Nephron progenitor cell (in vitro differentiated cells): ENCODE data around the gene PTPN5.

Source experiments
- DNase-seq: peaks from one replicate; pipeline ENCODE4 v3.0.0; 2021
- H3K27ac Mint-ChIP-seq: 2 replicates; pipeline ENCODE4 v1.8.0; 2021; ENCODE audit warnings: mild to moderate bottlenecking, moderate library complexity, mixed read lengths
- H3K27me3 Mint-ChIP-seq: 2 replicates; pipeline ENCODE4 v1.8.0; 2021; ENCODE audit warnings: mild to moderate bottlenecking, low read depth, mixed read lengths; ENCODE audit not compliant: poor library complexity
- H3K36me3 Mint-ChIP-seq: 2 replicates; pipeline ENCODE4 v1.8.0; 2021; ENCODE audit warnings: low read depth, mixed read lengths
- H3K4me1 Mint-ChIP-seq: 2 replicates; pipeline ENCODE4 v1.8.0; 2021; ENCODE audit warnings: mixed read lengths
- H3K4me3 Mint-ChIP-seq: 2 replicates; pipeline ENCODE4 v1.8.0; 2021; ENCODE audit warnings: mild to moderate bottlenecking, moderate library complexity, mixed read lengths
- H3K9me3 Mint-ChIP-seq: 2 replicates; pipeline ENCODE4 v1.8.0; 2021; ENCODE audit warnings: mild to moderate bottlenecking, moderate library complexity, mixed read lengths
- TF ChIP-seq, protein P1 (sequence below): fragments of 200-600 bp; sonication (generic); IDR thresholded peaks from 2 replicates; pipeline ENCODE4 v1.5.0; 2021; ENCODE audit warnings: antibody characterized with exemption

The PTPN5 gene

DNA sequence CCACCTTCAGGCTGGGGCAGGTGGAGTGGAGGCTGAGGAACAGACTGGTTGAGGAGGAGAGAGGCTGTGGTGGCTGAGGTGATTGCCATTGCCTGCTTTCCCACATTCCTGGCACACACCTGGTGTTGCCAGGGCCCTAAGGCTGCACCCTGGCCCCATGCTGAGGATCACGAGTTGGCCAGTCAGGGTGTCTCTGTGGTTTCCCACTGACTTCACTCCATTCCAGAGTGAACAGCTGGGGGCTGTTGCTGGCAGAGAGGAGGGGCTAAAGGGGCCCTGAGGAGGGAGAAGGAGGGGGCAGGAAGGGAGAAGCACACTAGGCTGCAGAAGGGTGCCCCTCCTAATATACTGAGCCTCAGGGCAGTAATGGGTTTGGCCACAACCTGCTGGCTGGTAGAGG lies 91.2 kb downstream of the PTPN5 start:
- Mint-ChIP-seq H3K4me3 (peak overlapping the region; percentile 84), H3K27ac (no peak overlapping the region), H3K4me1 (peaks cover 43% of the 10 kb centered on the region), H3K27me3 (peaks cover 62% of the 10 kb centered on the region), H3K36me3 (no peaks in the 10 kb centered on the region), H3K9me3 (no peaks in the 10 kb centered on the region)
- DNase-seq = no peak
- TF ChIP-seq, protein P1, sequence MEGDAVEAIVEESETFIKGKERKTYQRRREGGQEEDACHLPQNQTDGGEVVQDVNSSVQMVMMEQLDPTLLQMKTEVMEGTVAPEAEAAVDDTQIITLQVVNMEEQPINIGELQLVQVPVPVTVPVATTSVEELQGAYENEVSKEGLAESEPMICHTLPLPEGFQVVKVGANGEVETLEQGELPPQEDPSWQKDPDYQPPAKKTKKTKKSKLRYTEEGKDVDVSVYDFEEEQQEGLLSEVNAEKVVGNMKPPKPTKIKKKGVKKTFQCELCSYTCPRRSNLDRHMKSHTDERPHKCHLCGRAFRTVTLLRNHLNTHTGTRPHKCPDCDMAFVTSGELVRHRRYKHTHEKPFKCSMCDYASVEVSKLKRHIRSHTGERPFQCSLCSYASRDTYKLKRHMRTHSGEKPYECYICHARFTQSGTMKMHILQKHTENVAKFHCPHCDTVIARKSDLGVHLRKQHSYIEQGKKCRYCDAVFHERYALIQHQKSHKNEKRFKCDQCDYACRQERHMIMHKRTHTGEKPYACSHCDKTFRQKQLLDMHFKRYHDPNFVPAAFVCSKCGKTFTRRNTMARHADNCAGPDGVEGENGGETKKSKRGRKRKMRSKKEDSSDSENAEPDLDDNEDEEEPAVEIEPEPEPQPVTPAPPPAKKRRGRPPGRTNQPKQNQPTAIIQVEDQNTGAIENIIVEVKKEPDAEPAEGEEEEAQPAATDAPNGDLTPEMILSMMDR = no peak

DNA sequence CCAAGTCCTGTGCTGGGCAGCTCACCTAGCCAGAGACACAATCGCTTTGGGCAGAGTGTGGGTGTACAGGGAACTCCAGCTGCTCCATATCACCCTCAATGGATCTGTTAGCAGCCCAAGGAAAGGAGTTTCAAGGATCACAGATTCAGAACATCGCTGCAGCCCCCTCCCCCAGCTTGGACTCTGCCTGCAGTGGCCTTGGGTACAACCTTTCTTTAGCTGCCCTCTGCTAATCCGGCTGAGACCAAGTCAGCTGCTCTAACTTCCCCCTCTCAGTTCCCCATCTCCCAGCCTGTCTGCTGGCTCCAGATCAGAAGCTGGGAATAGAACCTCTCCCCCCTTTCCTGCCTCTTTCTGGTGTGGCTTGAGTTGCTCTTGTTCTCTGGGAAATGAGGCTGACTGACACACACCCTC lies 91.7 kb downstream of the PTPN5 start:
- TF ChIP-seq, protein P1 = no peak
- no peak for DNase-seq
- H3K27ac Mint-ChIP-seq = no peak overlapping the region
- H3K36me3 Mint-ChIP-seq = no peaks in the 10 kb centered on the region
- peaks cover 68% of the 10 kb centered on the region for H3K27me3 Mint-ChIP-seq
- peak overlapping the region; percentile 84 for H3K4me3 Mint-ChIP-seq
- H3K4me1 Mint-ChIP-seq = peaks cover 38% of the 10 kb centered on the region
- no peaks in the 10 kb centered on the region for H3K9me3 Mint-ChIP-seq

GRCh38 chr11:18699269-18699596 lies 92.4 kb downstream of the PTPN5 start:
- Mint-ChIP-seq H3K4me3 (peak overlapping the region; percentile 84), H3K27ac (no peak overlapping the region), H3K27me3 (peaks cover 67% of the 10 kb centered on the region), H3K4me1 (peaks cover 32% of the 10 kb centered on the region), H3K36me3 (no peaks in the 10 kb centered on the region), H3K9me3 (no peaks in the 10 kb centered on the region)
- TF ChIP-seq, protein P1 = no peak
- DNase-seq = no peak

GRCh38 chr11:18698341-18699268 lies 93.0 kb downstream of the PTPN5 start, which contains the start of gene TMEM86A:
TSS of gene TMEM86A (plus strand) at chr11:18698779. CDS start at chr11:18698887, 108 bp downstream.
- H3K4me1 Mint-ChIP-seq = peaks cover 25% of the 10 kb centered on the region
- peak within 1 kb of the TSS; percentile 84 for H3K4me3 Mint-ChIP-seq
- H3K9me3 Mint-ChIP-seq = no peaks in the 10 kb centered on the region
- DNase-seq = peak; percentile 97
- no peaks in the 10 kb centered on the region for H3K36me3 Mint-ChIP-seq
- H3K27ac Mint-ChIP-seq = no peak within 1 kb of the TSS
- TF ChIP-seq, protein P1 = no peak
- peaks cover 72% of the 10 kb centered on the region for H3K27me3 Mint-ChIP-seq

- H3K27me3 Mint-ChIP-seq = peaks cover 70% of the 10 kb centered on the region
- no peak for DNase-seq
- H3K9me3 Mint-ChIP-seq = no peaks in the 10 kb centered on the region
- no peak overlapping the region for H3K4me3 Mint-ChIP-seq
- H3K27ac Mint-ChIP-seq = no peak overlapping the region
- no peaks in the 10 kb centered on the region for H3K36me3 Mint-ChIP-seq
- TF ChIP-seq, protein P1 = no peak
- H3K4me1 Mint-ChIP-seq = peaks cover 21% of the 10 kb centered on the region
These were observed 94.0 kb downstream of the PTPN5 start for GRCh38 chr11:18697576-18697975.
